GM13976 (cell line): ENCODE measurements around the gene AKAP14.

Experiments used
- DNase-seq: peaks from one replicate; pipeline ENCODE4 v3.0.0; 2012; ENCODE audit warnings: low spot score
- CTCF ChIP-seq: IDR thresholded peaks from 2 replicates; pipeline ENCODE4 v1.5.1; 2012; ENCODE audit warnings: borderline replicate concordance, mild to moderate bottlenecking; ENCODE audit not compliant: insufficient read depth; ENCODE audit errors: extremely low read depth, missing control alignments, control extremely low read depth
- in situ Hi-C: fragments of 300-500 bp; cut with MboI; formaldehyde crosslinking; loops from one replicate; pipeline ENCODE4 v1.12.0; 2022; ENCODE audit warnings: low sequenced_read_pairs, mixed read lengths, inconsistent platforms; ENCODE audit not compliant: unreplicated experiment

AKAP14 gene

GRCh38 chrX:119941336-119941735, 45.6 kb downstream of the AKAP14 start:
- no peak for DNase-seq
- no peak for TF ChIP-seq CTCF
- in situ Hi-C loops: no loop called here

GRCh38 chrX:119942173-119942819, 46.6 kb downstream of the AKAP14 start:
- TF ChIP-seq CTCF: no peak
- no peak for DNase-seq
- in situ Hi-C loops: no loop called here

GRCh38 chrX:119942831-119943184, 47.1 kb downstream of the AKAP14 start:
- no peak for DNase-seq
- no peak for TF ChIP-seq CTCF
- in situ Hi-C loops: no loop called here

GRCh38 chrX:119943185-119943988, 47.7 kb downstream of the AKAP14 start, which contains the start of gene NKAP:
Gene NKAP, minus strand, starts transcription at chrX:119943751. Its CDS starts 146 bp downstream, at chrX:119943605.
- peak; percentile 75 for DNase-seq
- in situ Hi-C loops: no loop called here
- TF ChIP-seq CTCF: no peak

- in situ Hi-C loops: no loop called here
- no peak for DNase-seq
- no peak for TF ChIP-seq CTCF
Measured at GRCh38 chrX:119945481-119945880, 49.8 kb downstream of the AKAP14 start.

- TF ChIP-seq CTCF: no peak
- no peak for DNase-seq
- in situ Hi-C loops: no loop called here
Measured at GRCh38 chrX:119948381-119948780, 52.7 kb downstream of the AKAP14 start.
